A549 (cell line): ENCODE results near the gene ANO10. TPM values are rescaled to one million over a fixed set of nuclear protein-coding genes. Genes with fewer than 3 reads are reported as not detected.
"Not testable (repeated sequence)": the region's sequence is repeated elsewhere in the genome, so short reads cannot be mapped to it uniquely, and the experiment has no call there.

Source experiments
- ATAC-seq, 2 experiments: fragments of 200-7000 bp in 1 of 2; fragments of >200 bp in 1 of 2; cut with Nextera tagmentation in 1 of 2; cut with Tn5 transposase in 1 of 2; 3 replicates each; pipeline versions ENCODE4 v1.8.0 to v1.9.1; 2018 to 2020; ENCODE audit warnings: mild to moderate bottlenecking in 1 of 2, moderate library complexity in 1 of 2
- CTCF ChIA-PET: fragments of 300-600 bp; sonication (Branson Sonifier 250); formaldehyde crosslinking; extraction: SDS; loops from one replicate; lab custom pipeline; 2021; ENCODE audit warnings: antibody characterized with exemption, inconsistent platforms; lab: Yijun Ruan, JAX
- POLR2A ChIA-PET: fragments of 350-600 bp; formaldehyde crosslinking; extraction: SDS; loops from one replicate; lab custom pipeline; 2021; ENCODE audit warnings: antibody characterized with exemption, inconsistent platforms; lab: Yijun Ruan, JAX
- DNase-seq, 2 experiments: peaks; one replicate each; pipeline versions ENCODE4 v3.0.0 to v3.0.0-alpha.2; 2011 to 2016; ENCODE audit warnings: low read depth in 1 of 2, low spot score in 1 of 2
- FAIRE-seq: peaks from 2 replicates; lab custom pipeline; 2011; peaks lifted over from hg19 to GRCh38; lab: Jason Lieb, UNC
- H3K27ac ChIP-seq, 2 experiments: fragments of >200 bp; sonication (Bioruptor Twin); formaldehyde crosslinking; 3 replicates each; pipeline ENCODE4 v1.5.1; 2016 to 2017
- H3K4me1 ChIP-seq: fragments of >200 bp; sonication (Bioruptor Twin); formaldehyde crosslinking; 3 replicates; pipeline ENCODE4 v1.6.1; 2016
- H3K4me2 ChIP-seq: fragments of >200 bp; sonication (Bioruptor Twin); formaldehyde crosslinking; 3 replicates; pipeline ENCODE4 v1.6.1; 2016
- H3K4me3 ChIP-seq: fragments of >200 bp; sonication (Bioruptor Twin); formaldehyde crosslinking; 3 replicates; pipeline ENCODE4 v1.5.1; 2016
- H3K9me3 ChIP-seq: fragments of >200 bp; sonication (Bioruptor Twin); formaldehyde crosslinking; 3 replicates; pipeline ENCODE4 v1.6.1; 2016
- CBX8 ChIP-seq: fragments of 200-600 bp; sonication (generic); IDR thresholded peaks from 2 replicates; pipeline ENCODE4 v1.6.1; 2016
- EHF ChIP-seq: fragments of 250-450 bp; sonication (Bioruptor Pico); IDR thresholded peaks from 2 replicates; pipeline ENCODE4 v1.5.0; 2020; ENCODE audit warnings: mild to moderate bottlenecking
- EHMT2 ChIP-seq: fragments of 200-600 bp; sonication (generic); IDR thresholded peaks from 2 replicates; pipeline ENCODE4 v1.6.1; 2016; ENCODE audit warnings: antibody characterized with exemption, low read depth, mild to moderate bottlenecking, moderate library complexity
- FOXS1 ChIP-seq: fragments of 250-450 bp; sonication (Bioruptor Pico); IDR thresholded peaks from 2 replicates; pipeline ENCODE4 v1.5.0; 2020; ENCODE audit warnings: mild to moderate bottlenecking, moderate library complexity
- GATA3 ChIP-seq: IDR thresholded peaks from 2 replicates; pipeline ENCODE4 v1.6.1; 2012; ENCODE audit warnings: borderline replicate concordance
- HDAC2 ChIP-seq: fragments of 200-600 bp; sonication (generic); IDR thresholded peaks from 2 replicates; pipeline ENCODE4 v1.6.1; 2016
- KDM5A ChIP-seq: fragments of 200-600 bp; sonication (generic); IDR thresholded peaks from 2 replicates; pipeline ENCODE4 v1.6.1; 2016; ENCODE audit warnings: antibody characterized with exemption, mild to moderate bottlenecking
- MAFK ChIP-seq: fragments of 450-650 bp; IDR thresholded peaks from 2 replicates; pipeline ENCODE4 v1.6.1; 2014; ENCODE audit not compliant: partially characterized antibody
- MYC ChIP-seq: IDR thresholded peaks from 2 replicates; pipeline ENCODE4 v1.6.1; 2012; ENCODE audit warnings: mild to moderate bottlenecking, inconsistent platforms, low read length, improper control_type of control experiment, borderline replicate concordance
- PHF8 ChIP-seq: fragments of 200-600 bp; sonication (generic); IDR thresholded peaks from 2 replicates; pipeline ENCODE4 v1.6.1; 2016; ENCODE audit warnings: low read depth, mild to moderate bottlenecking, antibody characterized with exemption, moderate library complexity, borderline replicate concordance
- POLR2AphosphoS2 ChIP-seq: conservative IDR thresholded peaks from 2 replicates; pipeline ENCODE4 v1.6.1; 2012; ENCODE audit warnings: low read length, improper control_type of control experiment, inconsistent platforms
- RARB ChIP-seq: fragments of 250-450 bp; sonication (Bioruptor Pico); IDR thresholded peaks from 2 replicates; pipeline ENCODE4 v1.8.0; 2021; ENCODE audit warnings: mild to moderate bottlenecking, moderate library complexity
- RFX5 ChIP-seq: fragments of 450-650 bp; IDR thresholded peaks from 2 replicates; pipeline ENCODE4 v1.7.1; 2014; ENCODE audit warnings: antibody characterized with exemption, mild to moderate bottlenecking, moderate library complexity
- SREBF2 ChIP-seq: fragments of 450-650 bp; IDR thresholded peaks from 2 replicates; pipeline ENCODE4 v1.6.1; 2014; ENCODE audit warnings: mild to moderate bottlenecking, moderate library complexity
- TP53 ChIP-seq: fragments of 250-450 bp; sonication (Bioruptor Pico); IDR thresholded peaks from 2 replicates; pipeline ENCODE4 v1.5.0; 2021; ENCODE audit warnings: mild to moderate bottlenecking, moderate library complexity
- ZC3H11A ChIP-seq: fragments of 450-650 bp; IDR thresholded peaks from 2 replicates; pipeline ENCODE4 v1.6.1; 2014; ENCODE audit warnings: antibody characterized with exemption, mild to moderate bottlenecking
- ZNF302 ChIP-seq: fragments of 250-450 bp; sonication (Bioruptor Pico); IDR thresholded peaks from 2 replicates; pipeline ENCODE4 v1.9.0; 2021; ENCODE audit warnings: inconsistent platforms, mild to moderate bottlenecking, moderate library complexity
- ZSCAN20 ChIP-seq: fragments of 250-450 bp; sonication (Bioruptor Pico); IDR thresholded peaks from 2 replicates; pipeline ENCODE4 v1.8.0; 2022; ENCODE audit warnings: mild to moderate bottlenecking, moderate library complexity
- WGBS: methylation state at CpG from one replicate; pipeline ENCODE4 v1.1.6; 2017; ENCODE audit errors: missing lambda C conversion rate; 5-methylcytosine and 5-hydroxymethylcytosine counted together
- polyA plus RNA-seq, 4 experiments: library from polyadenylated mRNA; depleted of rRNA in 3 of 4; stranded (reverse); fragments of >200 nt; fragmentation: RNase III in 1 of 4; extraction: RNeasy Plus Mini Kit Qiagen cat#74134 plus additional on column Dnase treatment in 1 of 4; gene quantifications; 2 replicates in 3 of 4; 3 replicates in 1 of 4; pipeline ENCODE4 v1.2.3, GENCODE V29; 2011 to 2017
- TF ChIP-seq, protein P1 (sequence below): fragments of 250-450 bp; sonication (Bioruptor Pico); IDR thresholded peaks from 2 replicates; pipeline ENCODE4 v1.5.0; 2021; ENCODE audit warnings: mild to moderate bottlenecking, moderate library complexity, borderline replicate concordance
- TF ChIP-seq, protein P2 (sequence below): fragments of >200 bp; sonication (Bioruptor Twin); formaldehyde crosslinking; IDR thresholded peaks from 2 replicates; pipeline ENCODE4 v1.6.1; 2016
- TF ChIP-seq, protein P3 (sequence below): fragments of >200 bp; sonication (Bioruptor Twin); formaldehyde crosslinking; IDR thresholded peaks from 3 replicates; pipeline ENCODE4 v1.6.1; 2016
- TF ChIP-seq, protein P4 (sequence below): fragments of 200-600 bp; sonication (generic); IDR thresholded peaks from 2 replicates; pipeline ENCODE4 v1.6.1; 2016; ENCODE audit warnings: antibody characterized with exemption, mild to moderate bottlenecking, moderate library complexity
- TF ChIP-seq, protein P5 (sequence below): fragments of 250-450 bp; sonication (Bioruptor Pico); IDR thresholded peaks from 2 replicates; pipeline ENCODE4 v1.5.0; 2020; ENCODE audit warnings: low read depth, mild to moderate bottlenecking, moderate library complexity

The ANO10 gene
- polyA plus RNA-seq, 2 of the 4 experiments (the other 2 are of a cell fraction), result 20.0 to 22.8 TPM

DNA sequence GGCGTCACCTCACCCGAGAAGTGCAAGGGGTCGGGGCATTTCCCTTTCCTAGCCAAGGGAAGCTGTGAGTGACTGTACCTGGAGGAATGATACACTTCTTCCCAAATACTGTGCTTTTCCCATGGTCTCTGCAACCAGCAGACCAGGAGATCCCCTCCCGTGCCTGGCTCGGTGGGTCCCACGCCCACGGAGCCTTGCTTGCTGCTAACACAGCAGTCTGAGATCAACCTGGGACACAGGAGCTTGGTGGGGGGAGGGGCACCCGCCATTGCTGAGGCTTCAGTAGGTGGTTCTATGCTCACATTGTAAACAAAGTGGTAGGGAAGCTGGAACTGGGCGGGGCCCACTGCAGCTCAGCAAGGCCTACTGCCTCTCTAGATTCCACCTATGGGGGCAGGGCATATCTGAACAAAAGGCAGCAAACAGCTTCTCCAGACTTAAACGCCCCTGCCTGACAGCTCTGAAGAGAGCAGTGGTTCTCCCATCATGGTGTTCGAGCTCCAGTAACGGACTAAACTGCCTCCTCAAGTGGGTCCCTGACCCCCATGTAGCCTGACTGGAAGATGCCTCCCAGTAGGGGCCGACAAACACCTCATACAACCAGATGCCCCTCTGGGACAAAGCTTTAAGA lies 37.6 kb upstream of the ANO10 start:
- POLR2A ChIA-PET, result no interaction called here
- no peak for DNase-seq

DNA sequence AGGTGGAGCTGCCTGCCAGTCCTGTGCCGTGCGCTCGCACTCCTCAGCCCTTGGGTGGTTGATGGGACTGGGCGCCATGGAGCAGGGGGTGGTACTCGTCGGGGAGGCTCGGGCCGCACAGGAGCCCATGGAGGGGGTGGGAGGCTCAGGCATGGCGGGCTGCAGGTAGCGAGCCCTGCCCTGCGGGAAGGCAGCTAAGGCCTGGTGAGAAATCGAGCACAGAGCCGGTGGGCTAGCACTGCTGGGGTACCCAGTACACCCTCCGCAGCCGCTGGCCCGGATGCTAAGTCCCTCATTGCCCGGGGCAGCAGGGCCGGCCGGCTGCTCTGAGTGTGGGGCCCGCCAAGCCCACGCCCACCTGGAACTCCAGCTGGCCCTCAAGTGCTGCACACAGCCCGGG lies 34.6 kb upstream of the ANO10 start:
- H3K4me1 ChIP-seq, POLR2A ChIA-PET, ATAC-seq, CTCF ChIA-PET, H3K9me3 ChIP-seq, DNase-seq, H3K4me3 ChIP-seq, FAIRE-seq, H3K27ac ChIP-seq, H3K4me2 ChIP-seq: not testable (repeated sequence)
- 93% methylated on average over 3 of the region's 22 CpGs for WGBS

More for the DNA sequence above, 37.6 kb upstream of the ANO10 start:
- no peak overlapping the region for H3K4me3 ChIP-seq
- H3K4me2 ChIP-seq, result no peak overlapping the region
- no peak for TF ChIP-seq GATA3
- H3K27ac ChIP-seq, result no peak overlapping the region
- 61% methylated on average over 12 of the region's 13 CpGs for WGBS
- no peak for ATAC-seq
- CTCF ChIA-PET, result no interaction called here
- FAIRE-seq, result no peak
- H3K9me3 ChIP-seq, result no peaks in the 10 kb centered on the region
- H3K4me1 ChIP-seq, result no peaks in the 10 kb centered on the region

DNA sequence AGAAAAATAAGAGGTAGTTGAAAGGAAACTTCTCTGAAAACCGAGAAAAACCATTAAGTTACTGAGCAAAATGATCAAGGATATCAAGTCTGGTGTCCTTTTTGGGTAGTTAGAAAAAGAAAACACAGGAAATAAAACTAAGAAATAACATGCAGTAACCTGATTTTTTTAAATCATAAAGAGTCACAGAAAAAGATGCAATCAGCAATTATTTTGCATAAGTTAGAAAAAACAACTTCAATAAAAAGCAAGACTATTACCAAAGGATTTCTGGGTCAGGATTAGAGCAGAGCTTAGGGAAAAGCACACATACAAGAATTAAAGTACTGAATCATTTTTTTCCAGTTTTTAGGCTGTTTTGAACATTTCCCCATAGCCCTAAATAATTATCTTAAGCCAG lies 28.5 kb upstream of the ANO10 start:
- no peak overlapping the region for H3K27ac ChIP-seq
- ChIA-PET CTCF (no interaction called here), POLR2A (no interaction called here)
- no peaks in the 10 kb centered on the region for H3K9me3 ChIP-seq
- H3K4me1 ChIP-seq, result peaks cover 20% of the 10 kb centered on the region
- TF ChIP-seq TP53 (CRISPR knock-in tag), result no peak
- peak; percentile 12 for TF ChIP-seq MAFK
- 13% methylated on average over 1 of the region's 1 CpG for WGBS
- DNase-seq, result no peak
- H3K4me3 ChIP-seq, result no peak overlapping the region
- ATAC-seq, result no peak
- H3K4me2 ChIP-seq, result no peak overlapping the region
- no peak for FAIRE-seq

DNA sequence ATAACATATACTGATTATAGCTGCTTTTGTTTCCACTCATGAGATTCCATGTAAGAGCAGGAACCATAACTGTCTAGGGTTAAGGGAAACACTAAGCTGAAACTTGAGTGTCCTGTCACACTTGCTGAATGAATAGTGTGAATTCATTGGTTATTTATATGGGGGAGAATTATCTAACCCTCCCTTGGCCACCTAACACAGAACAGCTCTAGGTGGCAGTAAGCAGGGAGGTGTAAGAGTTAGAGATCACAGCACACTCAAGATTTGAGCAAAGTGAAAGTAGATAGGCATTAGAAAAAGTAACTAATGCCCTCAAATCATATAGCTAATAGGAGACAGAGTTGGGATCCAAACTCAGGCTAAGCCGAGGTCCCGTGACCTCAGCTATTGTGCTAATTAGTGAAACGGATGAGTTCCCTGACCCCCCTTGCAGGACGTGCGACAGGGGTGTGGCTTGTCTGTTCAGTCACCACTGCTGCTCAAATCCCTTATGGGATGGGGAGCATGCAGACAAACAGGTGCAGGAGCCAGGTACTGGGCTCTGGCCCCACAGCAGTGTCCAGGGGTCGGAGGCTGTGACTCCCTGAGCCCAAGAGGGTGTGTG lies 27.7 kb upstream of the ANO10 start:
- ATAC-seq (0 out of 6 replicates have a peak, but pooled peaks of 1 of the 2 experiments have one; percentile 39), DNase-seq (no peak), FAIRE-seq (no peak)
- Histone ChIP-seq H3K4me2 (no peak overlapping the region), H3K4me1 (peaks cover 20% of the 10 kb centered on the region), H3K4me3 (no peak overlapping the region), H3K27ac (no peak overlapping the region), H3K9me3 (no peaks in the 10 kb centered on the region)
- TF ChIP-seq, protein P1, sequence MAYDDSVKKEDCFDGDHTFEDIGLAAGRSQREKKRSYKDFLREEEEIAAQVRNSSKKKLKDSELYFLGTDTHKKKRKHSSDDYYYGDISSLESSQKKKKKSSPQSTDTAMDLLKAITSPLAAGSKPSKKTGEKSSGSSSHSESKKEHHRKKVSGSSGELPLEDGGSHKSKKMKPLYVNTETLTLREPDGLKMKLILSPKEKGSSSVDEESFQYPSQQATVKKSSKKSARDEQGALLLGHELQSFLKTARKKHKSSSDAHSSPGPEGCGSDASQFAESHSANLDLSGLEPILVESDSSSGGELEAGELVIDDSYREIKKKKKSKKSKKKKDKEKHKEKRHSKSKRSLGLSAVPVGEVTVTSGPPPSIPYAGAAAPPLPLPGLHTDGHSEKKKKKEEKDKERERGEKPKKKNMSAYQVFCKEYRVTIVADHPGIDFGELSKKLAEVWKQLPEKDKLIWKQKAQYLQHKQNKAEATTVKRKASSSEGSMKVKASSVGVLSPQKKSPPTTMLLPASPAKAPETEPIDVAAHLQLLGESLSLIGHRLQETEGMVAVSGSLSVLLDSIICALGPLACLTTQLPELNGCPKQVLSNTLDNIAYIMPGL (CRISPR knock-in tag), result no peak
- TF ChIP-seq PHF8, result no peak
- no peak for TF ChIP-seq EHMT2
- TF ChIP-seq EHF (CRISPR knock-in tag), result no peak
- no peak for TF ChIP-seq FOXS1 (CRISPR knock-in tag)
- TF ChIP-seq MYC, result no peak
- TF ChIP-seq POLR2AphosphoS2, result no peak
- no peak for TF ChIP-seq CBX8
- TF ChIP-seq, protein P2, sequence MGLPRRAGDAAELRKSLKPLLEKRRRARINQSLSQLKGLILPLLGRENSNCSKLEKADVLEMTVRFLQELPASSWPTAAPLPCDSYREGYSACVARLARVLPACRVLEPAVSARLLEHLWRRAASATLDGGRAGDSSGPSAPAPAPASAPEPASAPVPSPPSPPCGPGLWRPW, result no peak
- TF ChIP-seq, protein P3, sequence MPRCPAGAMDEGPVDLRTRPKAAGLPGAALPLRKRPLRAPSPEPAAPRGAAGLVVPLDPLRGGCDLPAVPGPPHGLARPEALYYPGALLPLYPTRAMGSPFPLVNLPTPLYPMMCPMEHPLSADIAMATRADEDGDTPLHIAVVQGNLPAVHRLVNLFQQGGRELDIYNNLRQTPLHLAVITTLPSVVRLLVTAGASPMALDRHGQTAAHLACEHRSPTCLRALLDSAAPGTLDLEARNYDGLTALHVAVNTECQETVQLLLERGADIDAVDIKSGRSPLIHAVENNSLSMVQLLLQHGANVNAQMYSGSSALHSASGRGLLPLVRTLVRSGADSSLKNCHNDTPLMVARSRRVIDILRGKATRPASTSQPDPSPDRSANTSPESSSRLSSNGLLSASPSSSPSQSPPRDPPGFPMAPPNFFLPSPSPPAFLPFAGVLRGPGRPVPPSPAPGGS, result no peak
- no peak for TF ChIP-seq KDM5A
- no peak for TF ChIP-seq RFX5
- TF ChIP-seq, protein P4, sequence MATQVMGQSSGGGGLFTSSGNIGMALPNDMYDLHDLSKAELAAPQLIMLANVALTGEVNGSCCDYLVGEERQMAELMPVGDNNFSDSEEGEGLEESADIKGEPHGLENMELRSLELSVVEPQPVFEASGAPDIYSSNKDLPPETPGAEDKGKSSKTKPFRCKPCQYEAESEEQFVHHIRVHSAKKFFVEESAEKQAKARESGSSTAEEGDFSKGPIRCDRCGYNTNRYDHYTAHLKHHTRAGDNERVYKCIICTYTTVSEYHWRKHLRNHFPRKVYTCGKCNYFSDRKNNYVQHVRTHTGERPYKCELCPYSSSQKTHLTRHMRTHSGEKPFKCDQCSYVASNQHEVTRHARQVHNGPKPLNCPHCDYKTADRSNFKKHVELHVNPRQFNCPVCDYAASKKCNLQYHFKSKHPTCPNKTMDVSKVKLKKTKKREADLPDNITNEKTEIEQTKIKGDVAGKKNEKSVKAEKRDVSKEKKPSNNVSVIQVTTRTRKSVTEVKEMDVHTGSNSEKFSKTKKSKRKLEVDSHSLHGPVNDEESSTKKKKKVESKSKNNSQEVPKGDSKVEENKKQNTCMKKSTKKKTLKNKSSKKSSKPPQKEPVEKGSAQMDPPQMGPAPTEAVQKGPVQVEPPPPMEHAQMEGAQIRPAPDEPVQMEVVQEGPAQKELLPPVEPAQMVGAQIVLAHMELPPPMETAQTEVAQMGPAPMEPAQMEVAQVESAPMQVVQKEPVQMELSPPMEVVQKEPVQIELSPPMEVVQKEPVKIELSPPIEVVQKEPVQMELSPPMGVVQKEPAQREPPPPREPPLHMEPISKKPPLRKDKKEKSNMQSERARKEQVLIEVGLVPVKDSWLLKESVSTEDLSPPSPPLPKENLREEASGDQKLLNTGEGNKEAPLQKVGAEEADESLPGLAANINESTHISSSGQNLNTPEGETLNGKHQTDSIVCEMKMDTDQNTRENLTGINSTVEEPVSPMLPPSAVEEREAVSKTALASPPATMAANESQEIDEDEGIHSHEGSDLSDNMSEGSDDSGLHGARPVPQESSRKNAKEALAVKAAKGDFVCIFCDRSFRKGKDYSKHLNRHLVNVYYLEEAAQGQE, result no peak
- TF ChIP-seq HDAC2, result no peak
- TF ChIP-seq, protein P5, sequence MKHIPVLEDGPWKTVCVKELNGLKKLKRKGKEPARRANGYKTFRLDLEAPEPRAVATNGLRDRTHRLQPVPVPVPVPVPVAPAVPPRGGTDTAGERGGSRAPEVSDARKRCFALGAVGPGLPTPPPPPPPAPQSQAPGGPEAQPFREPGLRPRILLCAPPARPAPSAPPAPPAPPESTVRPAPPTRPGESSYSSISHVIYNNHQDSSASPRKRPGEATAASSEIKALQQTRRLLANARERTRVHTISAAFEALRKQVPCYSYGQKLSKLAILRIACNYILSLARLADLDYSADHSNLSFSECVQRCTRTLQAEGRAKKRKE (CRISPR knock-in tag), result no peak
- TF ChIP-seq ZSCAN20 (CRISPR knock-in tag), result no peak
- TF ChIP-seq RARB (CRISPR knock-in tag), result no peak
- no peak for TF ChIP-seq SREBF2
- no peak for TF ChIP-seq ZNF302 (CRISPR knock-in tag)
- no peak for TF ChIP-seq ZC3H11A
- ChIA-PET CTCF (no interaction called here), POLR2A (no interaction called here)
- 86% methylated on average over 6 of the region's 6 CpGs for WGBS
